Spleen (tissue), 11 donors: Measurements from ENCODE around the gene SMC5. TPM values are rescaled to one million over a fixed set of nuclear protein-coding genes. Genes with fewer than 3 reads are reported as not detected.

ENCODE experiments used
- DNase-seq: peaks from one replicate; pipeline ENCODE4 v3.0.0-alpha.2; 2020
- H3K27ac ChIP-seq, 8 donors: fragments of 200-600 bp; sonication (generic) in 7 of 8; 1 replicate in 4 of 8; 2 replicates in 4 of 8; pipeline versions ENCODE4 v1.5.0 to v1.8.0; 2016 to 2021; ENCODE audit warnings: inconsistent platforms in 4 of 8, mild to moderate bottlenecking in 4 of 8, moderate library complexity in 1 of 8
- H3K27me3 ChIP-seq, 7 donors: fragments of 200-600 bp; sonication (generic) in 6 of 7; replicated peaks in 1 of 7; 1 replicate in 4 of 7; 2 replicates in 3 of 7; pipeline versions ENCODE4 v1.5.0 to v1.8.0; 2016 to 2021; ENCODE audit warnings: inconsistent platforms in 3 of 7, mild to moderate bottlenecking in 1 of 7
- H3K36me3 ChIP-seq, 6 donors: fragments of 200-600 bp; sonication (generic) in 5 of 6; 1 replicate in 4 of 6; 2 replicates in 2 of 6; pipeline versions ENCODE4 v1.5.0 to v1.8.0; 2016 to 2021; ENCODE audit warnings: inconsistent platforms in 2 of 6
- H3K4me1 ChIP-seq, 6 donors: fragments of 200-600 bp; sonication (generic) in 5 of 6; 1 replicate in 3 of 6; 2 replicates in 3 of 6; pipeline versions ENCODE4 v1.5.0 to v1.8.0; 2016 to 2021; ENCODE audit warnings: inconsistent platforms in 3 of 6
- H3K4me3 ChIP-seq, 8 donors: fragments of 200-600 bp; sonication (generic) in 7 of 8; 1 replicate in 4 of 8; 2 replicates in 4 of 8; pipeline versions ENCODE4 v1.5.0 to v1.8.0; 2016 to 2021; ENCODE audit warnings: inconsistent platforms in 4 of 8, mild to moderate bottlenecking in 4 of 8, moderate library complexity in 2 of 8
- H3K9me3 ChIP-seq, 8 donors: fragments of 200-600 bp; sonication (generic) in 7 of 8; 1 replicate in 4 of 8; 2 replicates in 4 of 8; pipeline versions ENCODE4 v1.5.0 to v1.8.0; 2016 to 2021; ENCODE audit warnings: inconsistent platforms in 4 of 8
- CTCF ChIP-seq, 11 experiments: fragments of 200-600 bp in 7 of 11; fragments of 450-650 bp in 4 of 11; sonication (generic) in 4 of 11; IDR thresholded peaks in 8 of 11; conservative IDR thresholded peaks in 3 of 11; 1 replicate in 7 of 11; 2 replicates in 4 of 11; pipeline versions ENCODE4 v1.4.0 to v1.8.0; 2016 to 2021; ENCODE audit warnings: antibody characterized with exemption in 11 of 11, inconsistent platforms in 4 of 11, mild to moderate bottlenecking in 1 of 11
- POLR2A ChIP-seq, 3 donors: fragments of 450-650 bp; IDR thresholded peaks; one replicate each; pipeline ENCODE4 v1.5.1; 2017; ENCODE audit warnings: antibody characterized with exemption in 3 of 3, mild to moderate bottlenecking in 1 of 3
- POLR2AphosphoS5 ChIP-seq, 3 donors: sonication (generic); formaldehyde crosslinking; IDR thresholded peaks; one replicate each; pipeline ENCODE4 v1.5.1; 2017; ENCODE audit warnings: antibody characterized with exemption in 3 of 3
- WGBS, 5 donors: extraction: QIAGEN DNeasy Blood & Tissue Kit in 3 of 5; methylation state at CpG; one replicate each; pipeline versions ENCODE4 v1.1.5 to v1.1.7; 2013 to 2018; 5-methylcytosine and 5-hydroxymethylcytosine counted together
- intact Hi-C: fragments of 100-400 bp; cut with DNase I; formaldehyde crosslinking; loops from one replicate; pipeline ENCODE4 v1.15.0; 2023; ENCODE audit warnings: low total_unique reads
- polyA plus RNA-seq, 3 donors: library from polyadenylated mRNA; stranded (reverse); fragments of 200-250 nt; gene quantifications; one replicate each; pipeline ENCODE4 v1.2.1, GENCODE V29; 2013
- total RNA-seq, 7 donors: library from RNA; depleted of rRNA in 3 of 7; stranded (reverse); fragments of >200 nt in 3 of 7; fragmentation: NEBNext Ultra II Directional in 4 of 7; extraction: Animal tissue kit (Norgen Biotek cat#: 25700) in 4 of 7; gene quantifications; one replicate each; pipeline versions ENCODE4 v1.1.0 to v1.2.1, GENCODE V29; 2016 to 2021
- donor health status: healthy with polysubstance abuse.
- donor health status: DM: no; HTN: no; CAD: no; lungs with moderate emphysema.
- donor health status: DM: no; HTN: no; CAD: no.
- donor health status: Bipolar disorder and iron deficiency.
- donor health status: healthy.
- donor health status: DM: no; HTN: no; CAD: no.
- donor health status: DM: yes; HTN: yes; CAD: no.

Gene SMC5
- total and polyA plus RNA-seq, 10 donors: 7.4 to 39.9 (median 29.8) TPM

GRCh38 chr9:70260007-70260443, 1.2 kb downstream of the SMC5 start:
- H3K4me3 ChIP-seq: peak overlapping the region; percentile 71 to 87 (median 74)
- no peak for TF ChIP-seq POLR2AphosphoS5 (IDR thresholded peaks at IDR 0.05)

GRCh38 chr9:70260606-70261005, 1.8 kb downstream of the SMC5 start:
- intact Hi-C loops: no loop called here
- H3K4me3 ChIP-seq: peak overlapping the region in 4 of 8 donors; percentile 71 to 85 (median 72)

More at GRCh38 chr9:70260007-70260443, 1.2 kb downstream of the SMC5 start:
- DNase-seq: peak; percentile 77
- 88 to 96% (median 90%) methylated on average over 30 of the region's 30 CpGs for WGBS, 5 donors
- intact Hi-C loops: no loop called here
- Histone ChIP-seq H3K27ac (peak overlapping the region in 1 of 8 donors; percentile 92), H3K27me3 (no peaks in the 10 kb centered on the region), H3K9me3 (no peaks in the 10 kb centered on the region), H3K4me1 (peaks cover 35 to 64% (median 46%) of the 10 kb centered on the region in 6 donors), H3K36me3 (peaks cover 4 to 35% (median 11%) of the 10 kb centered on the region in 6 donors)

GRCh38 chr9:70261131-70261870, 2.5 kb downstream of the SMC5 start:
- Histone ChIP-seq H3K36me3 (peaks cover 6 to 47% (median 18%) of the 10 kb centered on the region in 6 donors), H3K4me1 (peaks cover 35 to 76% (median 46%) of the 10 kb centered on the region in 6 donors), H3K27me3 (no peaks in the 10 kb centered on the region), H3K9me3 (no peaks in the 10 kb centered on the region), H3K27ac (no peak overlapping the region), H3K4me3 (peak overlapping the region in 1 of 8 donors; percentile 85)
- intact Hi-C loops: no loop called here
- TF ChIP-seq POLR2A (IDR thresholded peaks at IDR 0.05) (no peak), CTCF (IDR thresholded peaks at IDR 0.05 in 8 of 11, conservative IDR thresholded peaks at IDR 0.05 in 3 of 11) (no peak), POLR2AphosphoS5 (IDR thresholded peaks at IDR 0.05) (no peak)
- WGBS, 5 donors: 81 to 94% (median 91%) methylated on average over 4 of the region's 4 CpGs
- no peak for DNase-seq

More at GRCh38 chr9:70260606-70261005, 1.8 kb downstream of the SMC5 start:
- no peaks in the 10 kb centered on the region for H3K9me3 ChIP-seq
- peaks cover 35 to 69% (median 46%) of the 10 kb centered on the region in 6 donors for H3K4me1 ChIP-seq
- peaks cover 6 to 40% (median 17%) of the 10 kb centered on the region in 6 donors for H3K36me3 ChIP-seq
- no peak for DNase-seq
- 73 to 93% (median 83%) methylated on average over 8 of the region's 8 CpGs for WGBS, 5 donors
- TF ChIP-seq CTCF (IDR thresholded peaks at IDR 0.05 in 8 of 11, conservative IDR thresholded peaks at IDR 0.05 in 3 of 11): no peak
- no peak for TF ChIP-seq POLR2A (IDR thresholded peaks at IDR 0.05)
- no peak for TF ChIP-seq POLR2AphosphoS5 (IDR thresholded peaks at IDR 0.05)
- no peaks in the 10 kb centered on the region for H3K27me3 ChIP-seq
- H3K27ac ChIP-seq: no peak overlapping the region

- no peaks in the 10 kb centered on the region for H3K27me3 ChIP-seq
- H3K9me3 ChIP-seq: no peaks in the 10 kb centered on the region
- no peak overlapping the region for H3K4me3 ChIP-seq
- 72 to 88% (median 83%) methylated on average over 2 of the region's 2 CpGs for WGBS, 5 donors
- no peak overlapping the region for H3K27ac ChIP-seq
- intact Hi-C loops: no loop called here
- no peak for DNase-seq
- H3K4me1 ChIP-seq: peaks cover 35 to 76% (median 46%) of the 10 kb centered on the region in 6 donors
- peaks cover 6 to 58% (median 22%) of the 10 kb centered on the region in 6 donors for H3K36me3 ChIP-seq
- TF ChIP-seq POLR2A (IDR thresholded peaks at IDR 0.05) (no peak), POLR2AphosphoS5 (IDR thresholded peaks at IDR 0.05) (no peak), CTCF (IDR thresholded peaks at IDR 0.05 in 8 of 11, conservative IDR thresholded peaks at IDR 0.05 in 3 of 11) (no peak)
Measured at GRCh38 chr9:70262366-70262765, 3.6 kb downstream of the SMC5 start.
